ENCODE measurements around the gene YY1.
"Not testable (repeated sequence)": the region's sequence is repeated elsewhere in the genome, so short reads cannot be mapped to it uniquely, and the experiment has no call there.

Gene YY1

DNA sequence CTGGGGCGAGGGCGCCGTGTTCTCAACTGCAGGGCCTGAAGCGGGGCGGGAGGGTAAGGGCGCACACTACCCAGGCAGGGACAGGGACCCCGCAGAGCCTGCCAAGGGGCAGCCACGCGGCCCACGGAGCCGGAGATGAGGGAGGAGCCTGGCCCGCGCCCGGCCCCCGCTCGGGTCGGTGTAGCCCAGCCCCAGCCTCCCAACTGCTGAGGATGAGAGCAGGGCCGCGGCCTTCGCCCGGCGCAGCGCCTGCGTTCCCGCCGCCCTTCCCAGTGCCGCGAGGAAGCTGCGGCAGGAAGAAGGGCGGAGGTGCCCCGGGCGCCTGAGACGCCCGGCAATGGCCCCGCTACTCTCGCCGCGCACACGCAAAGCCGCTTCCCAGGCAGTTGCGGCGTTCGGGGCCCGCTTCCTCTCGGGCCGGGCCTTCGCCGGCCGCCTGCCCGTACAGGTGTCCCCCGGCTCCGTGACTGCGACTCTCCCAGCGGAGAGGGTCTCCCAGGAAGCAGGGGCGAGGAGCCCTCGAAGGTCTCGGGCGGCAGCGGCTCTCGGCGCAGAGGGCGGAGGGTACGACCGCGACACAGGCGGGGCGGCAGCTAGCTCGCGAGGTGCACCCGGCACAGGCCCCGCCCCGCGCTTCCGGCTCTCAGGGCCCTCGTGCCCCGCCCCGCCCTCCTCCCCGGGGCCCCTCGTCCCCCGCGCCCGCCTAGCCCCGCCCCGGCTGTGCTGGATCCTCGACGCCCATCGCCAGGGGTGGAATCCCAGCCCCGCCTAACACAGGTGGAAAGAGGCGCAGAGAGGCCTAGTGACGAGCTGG, 24.8 kb upstream of the YY1 start:
- peak; percentile 81 for DNase-seq (ENCODE audit: low read depth)

DNA sequence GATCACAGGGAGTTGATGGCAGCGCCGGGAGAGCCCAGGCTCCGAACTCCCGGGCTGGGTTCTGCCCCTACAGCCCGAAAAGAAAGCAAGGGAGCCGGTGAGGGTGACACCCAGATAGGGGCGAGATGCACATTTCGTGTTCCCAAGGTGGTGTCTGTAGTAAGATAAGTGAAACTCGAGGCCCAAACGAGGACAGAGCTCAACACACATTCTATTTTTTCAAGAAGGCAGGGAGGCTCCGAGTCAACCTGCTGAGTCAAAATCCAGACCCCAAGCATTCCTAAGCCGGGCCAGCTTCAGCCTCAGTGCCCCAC, 24.2 kb upstream of the YY1 start:
- DNase-seq (ENCODE audit: low read depth): no peak

DNA sequence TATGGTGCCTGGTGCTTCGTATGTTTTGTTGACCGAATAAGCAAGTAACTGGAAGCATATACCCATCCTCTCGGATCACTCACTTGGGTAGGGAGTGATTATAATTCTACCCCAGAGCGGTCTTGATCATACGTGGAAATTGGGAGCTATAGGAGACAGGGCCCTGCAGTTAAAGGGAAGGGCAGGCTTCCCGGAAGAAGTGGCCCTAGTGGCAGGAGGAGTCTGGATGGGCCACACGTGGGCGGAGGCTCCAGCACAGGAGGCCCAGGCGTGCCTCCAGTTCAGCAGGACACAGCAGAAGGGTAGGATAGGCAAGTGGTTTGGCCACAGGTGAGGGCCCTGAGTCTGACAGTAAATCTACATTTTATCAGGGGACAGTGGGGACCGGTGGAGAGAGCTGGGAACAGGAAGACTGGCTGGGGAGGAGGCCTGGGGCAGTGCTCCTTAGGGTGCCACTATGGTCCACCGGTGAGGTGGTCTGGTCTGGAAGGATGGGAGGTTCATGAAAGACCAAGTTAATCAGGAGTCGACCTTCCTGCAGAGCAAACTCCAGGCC, 23.5 kb upstream of the YY1 start:
- DNase-seq (ENCODE audit: low read depth): no peak

DNA sequence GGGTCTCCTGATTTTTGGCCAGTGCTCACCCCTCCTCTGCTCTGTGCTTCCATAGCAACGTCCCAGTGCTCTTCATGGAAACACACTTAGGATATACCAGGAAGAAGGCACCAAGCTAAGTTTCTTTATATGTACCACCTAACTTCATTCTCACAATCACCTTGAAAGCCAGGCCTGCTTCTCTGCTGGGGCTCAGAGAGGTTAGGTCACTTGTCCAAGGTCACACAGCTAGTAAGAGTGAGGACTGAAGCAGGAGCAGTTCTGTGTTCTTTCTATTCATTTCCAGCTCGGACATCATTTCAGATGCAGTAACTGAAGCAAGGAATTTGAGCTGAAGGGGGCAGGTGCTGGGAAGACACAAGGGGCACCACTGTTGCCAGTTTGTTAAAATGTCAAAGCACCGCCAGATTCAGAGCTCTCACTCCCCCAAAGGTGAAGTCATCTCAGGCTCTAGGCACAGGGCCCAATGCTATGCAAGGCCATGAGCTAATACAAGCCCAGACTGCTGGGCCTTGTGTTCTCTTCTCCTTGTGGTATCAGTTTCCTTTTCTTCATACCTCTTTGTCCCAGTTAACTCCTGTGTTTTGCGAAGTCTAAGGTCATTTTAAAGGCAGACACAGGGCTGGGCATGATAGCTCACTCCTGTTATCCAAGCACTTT, 19.7 kb upstream of the YY1 start:
- no peak for DNase-seq (ENCODE audit: low read depth)

DNA sequence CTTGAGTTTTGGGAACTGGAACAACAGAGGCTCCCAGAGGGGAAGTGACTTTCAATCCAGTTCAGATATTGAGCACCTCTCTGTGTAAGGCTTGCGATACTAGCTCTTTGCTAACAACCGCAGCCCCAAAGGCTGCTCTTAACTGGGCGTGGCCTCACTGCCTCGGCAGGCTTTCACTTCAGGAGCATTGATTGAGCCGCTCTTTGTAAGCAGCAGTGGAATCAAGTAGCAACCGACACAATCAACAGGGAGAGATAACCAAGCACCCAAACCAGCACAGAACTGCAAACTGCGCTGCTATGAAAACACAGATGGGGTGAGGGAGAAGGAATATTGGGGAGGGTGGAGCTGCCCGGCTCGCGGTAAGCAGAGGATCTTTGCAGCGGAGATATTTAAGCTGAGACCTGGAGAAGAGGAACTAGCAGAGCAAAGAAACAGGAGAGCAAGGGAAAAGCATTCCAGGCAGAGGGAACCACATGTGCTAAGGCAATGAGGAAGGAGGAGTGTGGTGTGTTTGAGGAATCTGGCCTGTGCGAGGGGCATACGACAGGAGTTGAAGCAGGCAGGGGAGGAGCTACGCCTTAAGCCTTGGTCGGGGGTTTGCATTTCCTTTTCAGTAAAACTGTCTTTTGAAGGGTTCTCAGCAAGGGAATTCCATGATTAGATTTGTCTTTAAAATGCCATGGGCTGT, 17.3 kb upstream of the YY1 start:
- DNase-seq (ENCODE audit: low read depth): peak; percentile 44

DNA sequence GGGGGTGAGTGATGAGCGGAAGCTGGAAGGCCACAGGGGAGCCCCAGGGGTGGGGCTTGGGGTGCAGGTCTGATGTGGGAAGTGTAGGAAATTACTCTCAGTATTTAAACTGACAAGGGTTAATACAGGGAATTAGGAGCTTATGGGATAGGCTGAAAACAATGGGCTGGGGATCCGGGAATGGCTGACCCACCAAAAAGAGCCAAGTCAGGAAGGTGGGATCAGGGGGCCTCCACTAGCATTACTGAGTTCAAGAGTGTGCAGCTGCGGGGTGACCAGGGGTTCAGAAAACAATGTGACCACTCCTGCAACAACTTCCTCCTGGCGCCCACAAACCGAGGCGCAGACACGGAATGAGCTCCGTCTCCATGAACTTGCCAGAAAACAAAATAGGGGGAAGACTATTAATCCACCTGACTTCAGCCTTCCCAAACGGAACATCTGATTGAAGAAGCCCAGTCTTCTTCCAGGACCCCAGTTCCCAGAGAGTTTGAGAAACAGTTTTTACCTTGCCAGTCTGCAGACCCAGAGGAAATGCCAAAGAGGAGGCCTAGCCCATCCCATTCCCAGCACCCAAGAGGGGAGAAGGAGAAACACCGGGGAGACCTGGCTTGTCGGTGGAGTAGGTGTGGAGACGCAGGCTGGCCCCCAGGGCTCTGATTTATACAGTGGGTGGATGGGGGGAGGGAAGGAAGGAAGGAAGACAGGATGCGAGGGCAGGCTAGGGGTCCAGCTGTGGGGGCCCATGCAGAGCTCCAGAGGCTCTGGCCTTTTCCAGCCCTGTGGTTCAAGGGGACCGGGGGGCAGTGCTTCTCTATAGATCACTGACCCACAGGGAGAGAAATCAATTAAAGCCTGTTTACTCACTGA, 16.5 kb upstream of the YY1 start:
- DNase-seq (ENCODE audit: low read depth): no peak

DNA sequence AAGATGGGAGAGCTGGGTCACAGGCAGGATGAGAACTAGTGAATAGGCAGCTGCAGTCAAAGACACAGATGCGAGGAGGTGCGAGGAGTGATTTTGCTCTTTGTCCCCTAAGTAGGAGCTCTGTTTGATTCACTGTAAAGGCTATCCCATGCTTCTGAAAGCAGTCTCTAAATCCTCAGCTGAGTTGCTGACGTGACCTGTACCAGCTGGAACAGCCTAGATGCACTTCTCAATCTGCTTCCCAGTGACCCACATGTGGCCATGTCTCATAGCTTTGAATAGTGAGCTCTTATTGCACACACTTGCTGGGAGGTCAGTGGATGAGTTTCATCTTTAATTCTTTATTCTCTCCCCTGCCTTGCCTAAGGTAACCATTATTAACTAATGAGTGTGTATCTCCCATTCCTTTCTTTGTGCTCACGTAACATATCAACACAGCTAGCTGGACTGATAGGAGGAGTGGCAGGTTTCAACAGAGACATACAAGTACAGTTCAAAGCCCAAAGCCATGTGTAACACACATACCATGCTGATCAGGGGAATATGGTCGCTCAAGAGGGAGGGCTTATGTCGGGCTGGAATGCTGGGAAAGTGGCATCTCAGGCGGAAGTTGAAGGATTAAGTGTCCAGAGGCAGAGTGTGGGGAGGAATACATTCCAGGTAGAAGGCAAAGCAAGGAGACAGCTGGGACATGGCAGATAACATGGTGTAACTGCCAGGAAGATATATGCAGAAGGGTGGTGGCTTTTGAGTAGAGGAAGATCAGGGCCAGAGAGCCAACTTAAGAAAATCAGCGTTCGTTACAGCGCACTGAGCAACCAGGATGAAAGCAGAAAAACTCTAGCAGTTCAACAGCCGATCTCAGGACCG, 15.4 kb upstream of the YY1 start:
- no peak for DNase-seq (ENCODE audit: low read depth)

DNA sequence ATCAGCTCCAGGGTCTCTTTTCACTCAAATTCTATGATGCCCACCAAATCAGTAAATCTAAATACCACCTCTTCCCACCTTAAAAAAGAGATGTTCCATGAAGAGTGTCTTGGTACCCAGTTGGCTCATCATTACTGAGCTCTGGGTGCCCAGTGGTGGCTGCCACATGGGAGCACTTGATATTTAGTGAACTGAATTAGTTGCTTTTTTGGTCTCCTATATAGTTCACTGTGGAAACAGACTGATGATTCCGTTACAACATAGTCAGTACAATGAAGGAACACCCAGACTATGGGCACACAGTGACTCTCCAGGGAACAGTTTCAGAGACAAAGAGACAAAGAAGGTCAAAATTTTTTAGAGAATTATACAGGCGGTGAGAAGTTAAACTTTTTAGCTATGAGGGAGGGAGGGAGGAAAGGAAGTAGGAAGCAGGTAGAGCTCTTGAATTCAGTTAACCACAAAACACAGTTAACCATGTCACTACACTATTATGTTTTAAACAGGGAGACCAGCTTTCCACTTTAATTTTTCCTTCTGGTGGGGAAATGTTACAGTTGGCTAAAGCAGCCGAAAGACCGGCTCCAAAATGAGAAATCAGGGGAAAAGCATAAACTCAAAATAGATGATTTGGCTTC, 14.6 kb upstream of the YY1 start:
- no peak for DNase-seq (ENCODE audit: low read depth)

DNA sequence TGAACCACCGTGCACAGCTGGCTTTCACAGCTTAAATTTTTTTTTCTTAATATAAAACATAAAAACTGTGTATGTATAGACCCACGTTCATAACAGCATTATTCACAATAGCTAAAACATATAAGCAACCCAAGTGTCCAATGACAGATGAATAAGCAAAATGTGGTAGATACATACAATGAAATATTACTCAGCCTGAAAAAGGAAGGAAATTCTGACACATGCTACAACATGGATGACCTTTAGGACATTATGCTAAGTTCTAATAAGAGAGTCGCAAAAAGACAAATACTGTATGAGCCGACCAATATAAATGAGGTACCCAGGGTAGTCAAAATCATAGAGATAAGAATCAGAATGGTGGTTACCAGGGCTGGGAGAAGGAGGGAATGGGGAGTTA, 13.8 kb upstream of the YY1 start:
- DNase-seq (ENCODE audit: low read depth): no peak

DNA sequence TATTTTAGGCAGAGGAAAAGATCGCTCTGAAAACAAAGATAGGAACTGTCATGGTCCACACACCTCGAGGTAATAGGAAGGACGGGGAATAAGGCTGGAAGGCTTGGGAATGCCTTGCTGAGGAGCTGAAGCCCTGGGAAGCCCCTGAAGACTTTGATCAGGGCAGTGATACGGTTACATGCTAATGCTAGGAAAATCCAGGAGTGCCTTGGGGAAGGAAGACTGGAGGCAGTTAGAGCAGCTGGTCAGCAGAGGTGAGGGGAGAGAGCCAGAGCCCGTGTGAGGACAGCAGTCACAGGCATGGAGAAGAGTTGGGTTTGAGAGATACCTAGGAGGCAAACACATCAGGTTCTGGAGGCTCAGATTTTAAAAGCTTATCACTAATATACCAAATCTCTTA, 8.6 kb upstream of the YY1 start:
- no peak for DNase-seq (ENCODE audit: low read depth)

DNA sequence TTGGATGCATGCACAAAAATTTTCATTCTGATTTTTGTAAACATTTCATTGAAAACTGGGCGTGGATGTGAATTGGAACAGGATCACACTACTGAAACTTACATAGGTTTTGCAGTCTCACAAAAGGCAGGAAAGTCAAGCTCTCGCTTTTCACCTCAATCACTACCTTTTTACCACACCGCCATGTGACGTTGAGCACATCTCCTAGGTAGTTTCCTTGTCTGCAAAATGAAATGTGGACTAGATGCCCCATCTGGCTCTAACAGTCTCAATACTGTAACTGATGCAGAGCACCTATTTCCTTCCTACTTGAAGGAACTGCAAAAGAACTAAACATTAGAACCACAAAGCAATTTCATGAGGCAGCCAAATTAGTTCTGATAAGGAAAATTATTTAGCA, 4.4 kb upstream of the YY1 start:
- no peak for DNase-seq (ENCODE audit: low read depth)

DNA sequence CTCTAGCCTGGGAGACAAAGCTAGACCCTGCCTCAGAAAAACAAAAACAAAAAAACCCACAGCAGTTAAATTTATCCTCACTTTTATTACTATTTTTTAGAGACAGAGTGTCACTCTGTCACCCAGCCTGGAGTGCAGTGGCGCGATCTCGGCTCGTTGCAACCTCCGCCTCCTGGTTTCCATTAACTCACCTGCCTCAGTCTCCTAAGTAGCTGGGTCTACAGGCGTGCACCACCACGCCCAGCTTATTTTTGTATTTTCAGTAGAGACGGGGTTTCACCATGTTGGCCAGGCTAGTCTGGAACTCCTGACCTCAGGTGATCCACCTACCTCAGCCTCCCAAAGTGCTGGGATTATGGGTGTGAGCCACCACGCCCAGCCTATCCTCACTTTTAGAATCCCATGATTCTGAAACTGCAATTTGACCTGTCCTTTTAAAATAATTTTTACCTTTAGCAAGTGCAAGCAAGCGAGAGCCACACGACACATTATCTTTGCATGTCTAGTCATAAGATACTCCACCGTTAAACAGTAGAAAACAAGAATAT, 2.6 kb upstream of the YY1 start:
- not testable (repeated sequence) for DNase-seq (ENCODE audit: low read depth)

DNA sequence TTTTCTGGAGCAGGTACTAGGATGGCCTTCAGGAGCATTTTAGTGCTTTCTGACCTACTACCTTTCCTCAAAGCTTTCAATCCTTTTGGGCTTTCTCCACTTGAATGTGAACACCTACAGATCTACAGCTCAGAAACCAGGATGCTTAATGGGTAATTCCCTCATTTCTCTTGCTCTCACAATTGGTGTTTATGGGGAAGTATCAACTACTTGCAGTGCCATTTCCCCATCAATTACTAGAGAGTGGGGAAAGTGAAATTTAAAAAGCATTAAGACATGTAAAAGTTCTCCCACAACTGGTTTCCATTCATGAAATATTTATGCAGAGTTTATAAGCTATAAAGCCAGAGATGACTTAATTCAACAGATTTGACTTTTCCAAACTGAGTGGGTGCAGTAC, 2.1 kb upstream of the YY1 start:
- no peak for DNase-seq (ENCODE audit: low read depth)

DNA sequence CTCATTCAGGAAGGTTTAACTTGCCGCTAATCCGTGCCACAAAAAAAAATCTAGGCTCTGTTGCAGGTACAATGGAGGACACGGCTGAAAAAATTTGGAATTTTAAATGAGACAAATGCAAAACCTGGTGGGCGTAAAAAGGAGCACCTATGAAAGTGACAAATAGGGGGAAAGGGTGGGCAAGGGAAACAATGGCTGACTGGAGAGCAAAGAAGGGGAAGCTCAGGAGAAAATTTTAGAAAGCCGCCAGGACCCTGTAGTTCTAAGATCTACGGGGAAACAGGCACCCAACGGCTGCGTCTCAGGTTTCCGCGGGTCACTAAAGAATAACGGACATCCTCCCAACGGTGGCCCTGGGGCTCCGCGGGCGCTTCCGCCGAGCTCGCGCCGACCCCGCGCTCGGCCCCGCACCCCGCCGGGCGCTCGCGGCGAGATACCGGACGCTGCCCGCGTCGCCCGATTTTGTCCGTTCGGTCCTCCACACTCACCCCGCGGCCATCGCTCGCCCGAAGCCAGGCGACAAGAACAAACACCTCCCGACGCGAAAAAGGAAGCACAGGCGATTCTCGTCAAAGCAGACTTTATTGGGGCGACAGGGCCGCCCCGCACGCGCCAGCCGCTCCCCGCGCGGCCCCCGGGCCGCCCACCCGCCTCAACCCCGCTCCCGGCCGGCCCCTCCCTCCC, 1.1 kb upstream of the YY1 start:
- no peak for DNase-seq (ENCODE audit: low read depth)

DNA sequence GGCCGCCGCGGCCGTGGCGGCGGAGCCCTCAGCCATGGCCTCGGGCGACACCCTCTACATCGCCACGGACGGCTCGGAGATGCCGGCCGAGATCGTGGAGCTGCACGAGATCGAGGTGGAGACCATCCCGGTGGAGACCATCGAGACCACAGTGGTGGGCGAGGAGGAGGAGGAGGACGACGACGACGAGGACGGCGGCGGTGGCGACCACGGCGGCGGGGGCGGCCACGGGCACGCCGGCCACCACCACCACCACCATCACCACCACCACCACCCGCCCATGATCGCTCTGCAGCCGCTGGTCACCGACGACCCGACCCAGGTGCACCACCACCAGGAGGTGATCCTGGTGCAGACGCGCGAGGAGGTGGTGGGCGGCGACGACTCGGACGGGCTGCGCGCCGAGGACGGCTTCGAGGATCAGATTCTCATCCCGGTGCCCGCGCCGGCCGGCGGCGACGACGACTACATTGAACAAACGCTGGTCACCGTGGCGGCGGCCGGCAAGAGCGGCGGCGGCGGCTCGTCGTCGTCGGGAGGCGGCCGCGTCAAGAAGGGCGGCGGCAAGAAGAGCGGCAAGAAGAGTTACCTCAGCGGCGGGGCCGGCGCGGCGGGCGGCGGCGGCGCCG, 381 bp downstream of the YY1 start:
- no peak for DNase-seq (ENCODE audit: low read depth)

DNA sequence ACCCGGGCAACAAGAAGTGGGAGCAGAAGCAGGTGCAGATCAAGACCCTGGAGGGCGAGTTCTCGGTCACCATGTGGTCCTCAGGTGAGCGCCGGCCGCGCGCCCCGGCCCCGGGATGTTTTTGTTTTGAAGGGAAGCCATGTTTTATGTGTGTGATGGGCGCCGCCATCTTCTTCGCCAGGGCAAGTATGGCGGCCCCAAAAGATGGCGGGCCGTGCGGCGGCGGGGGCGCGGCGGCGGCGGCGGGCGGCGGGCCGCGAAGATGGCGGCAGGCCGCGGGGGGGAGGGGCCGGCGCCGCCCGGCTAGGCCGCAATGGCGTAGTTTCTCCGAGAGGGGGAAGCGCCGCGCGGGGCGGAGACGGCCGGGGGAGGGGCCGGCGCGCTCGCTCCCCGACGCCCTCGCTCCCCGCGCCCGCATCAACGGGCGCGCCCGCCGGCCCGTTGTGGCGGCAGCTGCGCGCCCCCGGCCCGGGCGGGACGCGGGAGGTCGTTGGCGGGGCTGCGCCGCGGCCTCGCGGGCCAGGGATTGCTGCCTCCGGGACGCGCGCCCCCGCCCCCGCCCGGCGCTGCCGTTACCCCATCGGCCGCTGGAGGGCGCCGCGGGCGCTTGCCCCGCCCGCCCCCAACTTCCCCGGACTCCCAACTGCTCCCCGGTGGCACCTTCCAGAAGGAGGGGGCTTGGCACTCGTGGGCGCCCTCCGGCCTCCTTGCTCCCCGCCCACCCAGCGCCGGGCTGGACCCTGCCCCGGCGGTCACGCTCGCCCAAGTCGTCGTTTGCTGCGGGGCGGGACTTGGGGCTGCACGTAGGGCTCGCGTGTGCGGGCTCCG, 1.1 kb downstream of the YY1 start:
- DNase-seq (ENCODE audit: low read depth): peak; percentile 73

DNA sequence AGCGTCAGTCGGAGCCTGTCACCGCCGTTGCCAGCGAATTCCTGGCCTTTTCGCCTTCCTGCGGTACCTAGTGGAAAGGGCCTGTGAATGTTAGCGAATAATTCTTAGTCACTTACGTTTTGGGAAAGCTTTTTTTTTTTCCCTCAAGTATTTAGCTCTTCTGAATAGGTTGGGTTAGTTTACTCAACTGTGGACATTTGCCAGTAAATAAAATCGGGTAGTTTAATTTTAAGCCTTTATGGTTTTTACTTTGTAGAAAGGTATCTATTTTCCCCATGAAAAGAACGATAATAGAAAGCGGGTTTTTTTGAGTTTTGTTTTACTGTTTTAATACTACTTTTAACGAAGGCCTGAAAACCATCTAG, 1.7 kb downstream of the YY1 start:
- no peak for DNase-seq (ENCODE audit: low read depth)

DNA sequence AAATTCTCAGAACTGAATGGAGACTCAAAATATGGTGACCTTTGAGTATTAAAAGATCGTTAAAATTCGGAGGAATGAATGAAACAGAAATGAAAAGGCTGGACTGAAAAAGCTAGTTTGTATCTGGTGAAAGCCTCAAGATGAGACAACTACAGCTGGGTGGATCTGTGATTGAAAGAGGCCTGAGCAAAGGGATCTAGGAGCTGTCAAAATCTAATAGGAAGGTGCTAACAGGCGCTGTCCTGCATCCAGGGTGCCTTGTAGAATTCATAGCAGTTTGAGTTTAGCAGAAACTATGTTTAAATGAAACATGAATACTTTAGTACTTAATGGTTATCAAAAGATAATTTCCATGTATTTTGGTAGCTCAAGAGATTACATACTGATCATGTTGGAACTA, 2.3 kb downstream of the YY1 start:
- DNase-seq (ENCODE audit: low read depth): no peak
